ENCODE measurements around the gene NFATC2.

The NFATC2 gene

GRCh38 chr20:51523276-51524013 lies 19.1 kb downstream of the NFATC2 start:
- Histone ChIP-seq H3K4me3 (no peak overlapping the region), H3K9ac (no peak overlapping the region), H3K36me3 (peaks cover 36% of the 10 kb centered on the region), H3K4me1 (peaks cover 41% of the 10 kb centered on the region), H3K27ac (0 out of 2 replicates have a peak overlapping the region, but pooled peaks have one; percentile 9), H4K20me1 (peaks cover 59% of the 10 kb centered on the region), H3K9me3 (no peaks in the 10 kb centered on the region), H3K27me3 (no peaks in the 10 kb centered on the region), H3K4me2 (no peak overlapping the region)
- no peak for TF ChIP-seq Cebpa-rat (IDR thresholded peaks at IDR 0.05)

DNA sequence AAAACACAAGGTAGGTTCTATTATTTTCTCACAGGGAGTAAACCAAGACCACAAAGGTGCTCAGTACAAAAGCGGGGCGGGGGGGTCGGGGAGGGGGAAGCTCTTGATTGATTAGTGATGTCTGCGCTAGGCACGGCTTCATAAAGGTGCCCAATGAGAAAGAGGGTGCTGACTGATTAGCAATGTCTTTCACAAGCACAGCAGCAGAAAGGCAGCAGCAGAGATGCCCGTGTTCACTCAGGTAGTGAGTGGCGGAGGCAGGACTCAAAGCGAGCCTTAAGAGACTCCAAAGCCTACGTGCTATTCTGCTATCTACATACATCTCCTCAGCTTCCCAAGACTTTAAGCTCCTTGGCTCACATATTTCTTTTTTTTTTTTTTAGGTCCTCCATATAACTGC lies 20.3 kb downstream of the NFATC2 start:
- Histone ChIP-seq H3K9me3 (no peaks in the 10 kb centered on the region), H3K36me3 (peaks cover 43% of the 10 kb centered on the region), H3K4me1 (peaks cover 32% of the 10 kb centered on the region), H3K4me2 (no peak overlapping the region), H3K4me3 (no peak overlapping the region), H3K9ac (no peak overlapping the region), H3K27me3 (no peaks in the 10 kb centered on the region), H3K27ac (no peak overlapping the region), H4K20me1 (peaks cover 49% of the 10 kb centered on the region)
- TF ChIP-seq Cebpa-rat (IDR thresholded peaks at IDR 0.05) = no peak

- Histone ChIP-seq H3K4me2 (no peak overlapping the region), H3K27me3 (no peaks in the 10 kb centered on the region), H3K36me3 (peaks cover 67% of the 10 kb centered on the region), H3K9ac (no peak overlapping the region), H3K4me1 (peaks cover 8% of the 10 kb centered on the region), H4K20me1 (peaks cover 31% of the 10 kb centered on the region), H3K4me3 (no peak overlapping the region), H3K9me3 (no peaks in the 10 kb centered on the region), H3K27ac (no peak overlapping the region)
- TF ChIP-seq Cebpa-rat (IDR thresholded peaks at IDR 0.05) = no peak
Measured at GRCh38 chr20:51517839-51518238, 24.7 kb downstream of the NFATC2 start.

DNA sequence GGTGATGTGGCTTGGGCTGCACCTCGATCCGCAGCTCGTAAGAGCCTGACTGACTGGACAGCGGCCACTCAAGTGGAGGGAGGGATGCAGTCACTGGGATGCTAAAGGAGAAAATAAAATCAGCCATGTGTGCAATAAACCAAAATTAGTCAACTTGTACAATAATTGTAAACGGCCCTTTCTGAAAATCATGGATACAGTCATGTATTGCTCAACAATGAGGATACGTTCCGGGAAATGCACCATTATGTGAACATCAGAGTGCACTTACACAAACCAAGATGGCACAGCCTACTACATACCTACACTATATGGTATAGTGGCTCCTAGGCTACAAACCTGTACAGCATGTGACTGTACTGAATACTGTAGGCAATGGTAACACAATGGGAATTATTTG lies 25.7 kb downstream of the NFATC2 start:
- Histone ChIP-seq H3K27me3 (no peaks in the 10 kb centered on the region), H3K4me2 (no peak overlapping the region), H3K4me3 (no peak overlapping the region), H3K4me1 (peaks cover 13% of the 10 kb centered on the region), H3K36me3 (peaks cover 70% of the 10 kb centered on the region), H3K27ac (no peak overlapping the region), H3K9ac (no peak overlapping the region), H3K9me3 (no peaks in the 10 kb centered on the region), H4K20me1 (peaks cover 40% of the 10 kb centered on the region)
- no peak for TF ChIP-seq Cebpa-rat (IDR thresholded peaks at IDR 0.05)

- Histone ChIP-seq H3K27ac (no peak overlapping the region), H4K20me1 (peaks cover 37% of the 10 kb centered on the region), H3K4me3 (no peak overlapping the region), H3K9ac (no peak overlapping the region), H3K27me3 (no peaks in the 10 kb centered on the region), H3K4me1 (peaks cover 13% of the 10 kb centered on the region), H3K4me2 (no peak overlapping the region), H3K36me3 (peaks cover 83% of the 10 kb centered on the region), H3K9me3 (no peaks in the 10 kb centered on the region)
- TF ChIP-seq Cebpa-rat (IDR thresholded peaks at IDR 0.05) = no peak
Measured at GRCh38 chr20:51514836-51515235, 27.7 kb downstream of the NFATC2 start.

DNA sequence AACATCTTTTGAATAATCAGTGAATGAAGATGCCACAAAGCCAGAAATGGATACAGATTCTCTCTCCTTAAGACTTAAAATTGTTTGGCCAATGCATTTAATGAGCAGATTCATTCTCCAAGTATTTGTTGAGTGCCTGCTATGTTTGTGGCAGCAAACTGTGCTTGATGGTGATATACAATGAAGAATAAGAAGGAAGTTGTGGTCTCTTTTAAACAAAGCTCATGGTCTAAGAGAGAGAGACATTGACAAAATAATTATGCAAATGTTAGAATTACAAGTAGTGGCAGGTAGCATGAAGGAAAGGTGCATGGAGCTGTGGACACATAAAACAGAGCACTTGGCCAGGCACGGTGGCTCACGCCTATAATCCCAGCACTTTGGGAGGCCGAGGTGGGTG lies 28.3 kb downstream of the NFATC2 start:
- H3K36me3 ChIP-seq = peaks cover 86% of the 10 kb centered on the region

DNA sequence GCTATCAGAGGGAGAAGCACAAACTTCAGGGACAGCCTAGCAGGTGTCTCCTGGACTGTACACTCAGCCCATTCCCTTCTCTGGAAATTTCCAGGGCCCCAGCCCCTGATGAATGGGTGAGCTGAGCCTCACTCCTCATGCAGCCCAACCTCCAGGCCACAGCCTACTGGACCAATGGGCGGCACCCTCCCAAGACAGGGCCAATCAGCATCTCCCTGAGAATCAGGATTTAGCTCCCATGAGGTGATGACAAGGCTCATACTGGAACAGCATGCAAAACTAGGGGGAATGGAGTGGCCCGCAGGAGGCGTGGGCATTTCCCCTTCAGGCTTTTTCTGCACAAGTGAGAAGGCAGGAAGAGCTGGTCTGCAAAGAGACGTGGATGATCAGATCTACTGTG lies 29.0 kb downstream of the NFATC2 start:
- H3K9me3 ChIP-seq = no peaks in the 10 kb centered on the region
- H3K27ac ChIP-seq = no peak overlapping the region
- H3K4me3 ChIP-seq = no peak overlapping the region
- peaks cover 22% of the 10 kb centered on the region for H3K4me1 ChIP-seq
- peaks cover 79% of the 10 kb centered on the region for H3K36me3 ChIP-seq
- peaks cover 32% of the 10 kb centered on the region; the same call in 1 of the 2 replicates for H4K20me1 ChIP-seq
- TF ChIP-seq Cebpa-rat (IDR thresholded peaks at IDR 0.05) = no peak
- H3K4me2 ChIP-seq = no peak overlapping the region
- H3K9ac ChIP-seq = no peak overlapping the region
- H3K27me3 ChIP-seq = no peaks in the 10 kb centered on the region

More for the DNA sequence above, 28.3 kb downstream of the NFATC2 start:
- Histone ChIP-seq H3K27me3 (no peaks in the 10 kb centered on the region), H3K9me3 (no peaks in the 10 kb centered on the region), H3K9ac (no peak overlapping the region), H3K27ac (no peak overlapping the region), H3K4me1 (peaks cover 15% of the 10 kb centered on the region), H4K20me1 (peaks cover 32% of the 10 kb centered on the region; the same call in 1 of the 2 replicates), H3K4me3 (no peak overlapping the region), H3K4me2 (no peak overlapping the region)
- no peak for TF ChIP-seq Cebpa-rat (IDR thresholded peaks at IDR 0.05)

DNA sequence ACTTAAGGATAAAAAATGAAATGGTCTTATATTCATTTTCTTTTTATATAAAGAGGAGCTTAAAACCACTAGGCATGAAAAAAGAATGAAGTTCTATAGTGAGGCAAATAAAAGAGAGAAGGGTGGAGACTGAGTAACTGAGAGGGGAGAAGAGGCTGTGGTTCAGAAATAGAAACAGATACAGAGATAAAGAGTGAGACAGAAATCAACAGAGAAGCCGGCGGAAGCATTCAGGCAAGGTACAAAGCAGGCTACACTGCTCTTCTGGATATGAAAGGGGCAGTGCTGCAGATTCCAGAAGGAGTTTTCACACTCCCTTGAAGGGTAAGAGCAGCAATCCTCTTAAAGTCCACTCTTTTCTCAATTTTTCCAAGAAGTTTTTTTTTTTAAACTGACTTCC lies 29.9 kb downstream of the NFATC2 start:
- no peaks in the 10 kb centered on the region for H3K9me3 ChIP-seq
- H3K4me2 ChIP-seq = peak overlapping the region; percentile 4; the same call in 1 of the 2 replicates
- H3K4me1 ChIP-seq = peaks cover 29% of the 10 kb centered on the region
- no peak overlapping the region for H3K27ac ChIP-seq
- no peak for TF ChIP-seq Cebpa-rat (IDR thresholded peaks at IDR 0.05)
- peaks cover 77% of the 10 kb centered on the region for H3K36me3 ChIP-seq
- no peaks in the 10 kb centered on the region for H3K27me3 ChIP-seq
- H4K20me1 ChIP-seq = peaks cover 32% of the 10 kb centered on the region; the same call in 1 of the 2 replicates
- no peak overlapping the region for H3K4me3 ChIP-seq
- no peak overlapping the region for H3K9ac ChIP-seq

DNA sequence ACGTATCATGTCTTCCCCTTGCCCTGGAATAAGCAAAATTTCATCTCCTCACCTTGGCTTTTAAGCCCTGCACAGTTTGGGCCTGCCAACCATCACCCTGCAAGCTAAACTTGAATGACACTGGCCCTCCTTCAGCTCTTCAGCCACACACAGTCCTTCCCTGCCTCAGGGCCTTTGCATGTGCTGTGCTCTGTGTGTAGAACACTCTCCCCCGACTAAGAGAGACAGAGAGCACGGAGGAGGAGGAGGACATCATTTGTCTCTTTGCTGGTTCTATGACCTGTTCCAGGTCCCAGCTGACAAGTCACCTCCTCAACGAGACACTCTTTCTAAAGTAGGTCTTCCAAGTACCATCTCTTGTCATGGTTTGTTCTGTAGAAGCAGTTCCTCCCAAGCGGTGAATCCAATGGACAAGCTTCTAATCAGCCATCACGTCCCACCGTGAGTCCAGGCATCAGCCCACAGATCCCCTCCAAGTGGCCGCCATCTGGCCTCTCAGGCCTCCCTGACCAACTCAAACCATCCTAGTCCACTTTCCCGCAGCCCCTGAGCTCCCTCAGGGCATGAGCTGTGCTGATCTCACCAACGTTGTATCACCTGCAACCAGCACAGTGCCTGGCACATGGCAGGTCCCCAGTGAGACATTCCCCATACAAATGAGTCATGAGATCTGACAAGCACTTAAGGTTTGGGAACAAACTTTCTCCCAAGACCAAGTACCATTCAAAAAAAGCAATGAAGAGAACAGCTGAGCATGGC lies 30.5 kb downstream of the NFATC2 start:
- Histone ChIP-seq H3K27me3 (no peaks in the 10 kb centered on the region), H4K20me1 (peaks cover 32% of the 10 kb centered on the region; the same call in 1 of the 2 replicates), H3K27ac (no peak overlapping the region), H3K36me3 (peaks cover 77% of the 10 kb centered on the region), H3K4me3 (no peak overlapping the region), H3K4me1 (peaks cover 29% of the 10 kb centered on the region), H3K4me2 (no peak overlapping the region), H3K9me3 (no peaks in the 10 kb centered on the region), H3K9ac (no peak overlapping the region)
- TF ChIP-seq Cebpa-rat (IDR thresholded peaks at IDR 0.05) = no peak

Measured in BLaER1 (cell line).